Neural progenitor cell (in vitro differentiated cells): Measurements from ENCODE around the gene ATP6V1B1. TPM values are rescaled to one million over a fixed set of nuclear protein-coding genes. Genes with fewer than 3 reads are reported as not detected.
A peak's percentile ranks its signal among the peaks of the same experiment; 100 is the strongest.

ENCODE experiments used
- DNase-seq: peaks from one replicate; pipeline ENCODE4 v3.0.0-alpha.2; 2016; ENCODE audit warnings: low spot score
- H2AFZ ChIP-seq: fragments of 200-600 bp; sonication (generic); replicated peaks from 2 replicates; pipeline ENCODE4 v1.6.1; 2016; ENCODE audit warnings: antibody characterized with exemption
- H3F3A ChIP-seq: fragments of 200-600 bp; sonication (generic); 2 replicates; pipeline ENCODE4 v1.6.1; 2016; ENCODE audit warnings: antibody characterized with exemption, low read depth
- H3K27ac ChIP-seq: fragments of 200-600 bp; sonication (generic); 2 replicates; pipeline ENCODE4 v1.5.1; 2016; ENCODE audit warnings: mild to moderate bottlenecking
- H3K27me3 ChIP-seq: fragments of 200-600 bp; sonication (generic); 2 replicates; pipeline ENCODE4 v1.6.1; 2016; ENCODE audit warnings: mild to moderate bottlenecking, moderate library complexity
- H3K36me3 ChIP-seq: fragments of 200-600 bp; sonication (generic); 2 replicates; pipeline ENCODE4 v1.5.1; 2016
- H3K4me1 ChIP-seq: fragments of 200-600 bp; sonication (generic); 2 replicates; pipeline ENCODE4 v1.6.1; 2016; ENCODE audit warnings: mixed run types
- H3K4me2 ChIP-seq: fragments of 200-600 bp; sonication (generic); 2 replicates; pipeline ENCODE4 v1.6.1; 2016
- H3K4me3 ChIP-seq: fragments of 200-600 bp; sonication (generic); 2 replicates; pipeline ENCODE4 v1.5.1; 2016
- H3K79me2 ChIP-seq: fragments of 200-600 bp; sonication (generic); 2 replicates; pipeline ENCODE4 v1.6.1; 2016; ENCODE audit warnings: low read depth
- H3K9ac ChIP-seq: fragments of 200-600 bp; sonication (generic); 2 replicates; pipeline ENCODE4 v1.6.1; 2016
- H3K9me3 ChIP-seq: fragments of 200-600 bp; sonication (generic); 2 replicates; pipeline ENCODE4 v1.5.1; 2016; ENCODE audit warnings: low read depth
- H4K20me1 ChIP-seq: fragments of 200-600 bp; sonication (generic); 2 replicates; pipeline ENCODE4 v1.6.1; 2016; ENCODE audit warnings: low read depth
- H3K27ac Mint-ChIP-seq: 3 replicates; pipeline ENCODE4 v1.8.0; 2021; ENCODE audit warnings: mixed read lengths
- H3K27me3 Mint-ChIP-seq: 2 replicates; pipeline ENCODE4 v1.8.0; 2022; ENCODE audit warnings: low read depth, mild to moderate bottlenecking, inconsistent platforms, moderate library complexity, mixed read lengths; ENCODE audit not compliant: insufficient read depth
- H3K36me3 Mint-ChIP-seq: 3 replicates; pipeline ENCODE4 v1.8.0; 2021; ENCODE audit warnings: mixed read lengths
- H3K4me1 Mint-ChIP-seq: 3 replicates; pipeline ENCODE4 v1.8.0; 2021; ENCODE audit warnings: mixed read lengths
- H3K4me3 Mint-ChIP-seq: 3 replicates; pipeline ENCODE4 v1.8.0; 2021; ENCODE audit warnings: mild to moderate bottlenecking, moderate library complexity, mixed read lengths
- H3K9me3 Mint-ChIP-seq: 3 replicates; pipeline ENCODE4 v1.8.0; 2020; ENCODE audit warnings: mixed read lengths
- EZH2 ChIP-seq: fragments of 200-600 bp; sonication (generic); IDR thresholded peaks from 2 replicates; pipeline ENCODE4 v1.6.1; 2017; ENCODE audit warnings: antibody characterized with exemption, mild to moderate bottlenecking, moderate library complexity
- EZH2phosphoT487 ChIP-seq: fragments of 200-600 bp; sonication (generic); IDR thresholded peaks from 2 replicates; pipeline ENCODE4 v1.6.1; 2017; ENCODE audit warnings: antibody characterized with exemption
- total RNA-seq: library from RNA; depleted of rRNA; stranded (reverse); fragments of >200 nt; gene quantifications from 2 replicates; pipeline ENCODE4 v1.2.3, GENCODE V29; 2015; ENCODE audit warnings: low replicate concordance
- TF ChIP-seq, protein P1 (sequence below): fragments of 200-600 bp; sonication (generic); IDR thresholded peaks from 2 replicates; pipeline ENCODE4 v1.5.1; 2017; ENCODE audit warnings: antibody characterized with exemption, mild to moderate bottlenecking

Gene ATP6V1B1
- total RNA-seq, 1 donor from 2014 or later = 1.1 TPM

DNA sequence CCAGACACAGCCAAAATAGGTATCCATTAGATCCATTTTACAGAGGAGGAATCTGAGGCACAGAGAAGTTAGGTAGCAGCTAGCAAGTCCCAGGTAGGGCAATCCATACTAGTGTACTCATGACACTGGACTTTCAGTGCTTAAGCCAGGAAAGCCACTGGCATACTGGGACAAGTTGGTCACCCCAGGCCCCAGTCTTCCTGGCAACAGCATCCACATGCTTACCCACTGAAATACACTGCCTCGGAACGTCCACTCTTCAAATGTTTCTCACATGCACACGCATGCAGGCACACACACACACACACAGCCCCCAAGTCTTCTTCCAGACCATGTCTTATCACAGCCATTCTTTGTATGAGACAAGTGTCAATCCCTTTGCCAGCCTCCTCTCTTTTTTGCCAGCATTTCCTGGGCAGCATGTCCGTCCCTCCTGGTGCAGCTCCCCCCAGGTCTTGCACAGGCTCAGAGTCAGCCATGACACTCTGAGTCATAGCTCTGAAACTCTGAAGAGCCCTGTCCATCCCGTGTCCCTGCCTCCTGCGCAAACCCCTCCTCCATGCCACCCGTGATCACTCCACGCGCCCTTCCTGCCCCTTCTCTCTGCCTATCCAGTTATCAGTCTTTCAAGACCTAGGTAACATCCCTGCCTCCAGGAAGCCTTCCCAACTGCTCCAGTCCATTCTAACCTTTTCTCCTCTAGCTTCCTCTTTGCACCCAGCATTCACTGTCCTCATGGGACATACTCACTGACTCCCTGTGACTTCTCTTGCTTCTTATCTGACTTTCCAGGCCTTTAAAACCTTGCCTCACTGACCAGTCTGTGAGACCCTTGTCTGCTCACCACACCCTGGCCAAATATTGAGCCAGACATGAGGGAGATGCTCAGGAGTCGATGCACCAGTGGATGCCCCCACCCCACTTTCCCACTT is 69.8 kb downstream of the ATP6V1B1 start:
- H3K27me3 Mint-ChIP-seq = peaks cover 7% of the 10 kb centered on the region
- Histone ChIP-seq H3K4me3 (no peak overlapping the region), H3K79me2 (no peaks in the 10 kb centered on the region), H3K36me3 (no peaks in the 10 kb centered on the region), H4K20me1 (no peaks in the 10 kb centered on the region), H3F3A (peaks cover 18% of the 10 kb centered on the region), H3K4me2 (no peak overlapping the region), H3K27ac (no peak overlapping the region), H3K9ac (no peak overlapping the region), H3K27me3 (no peaks in the 10 kb centered on the region), H3K4me1 (peaks cover 18% of the 10 kb centered on the region), H3K9me3 (no peaks in the 10 kb centered on the region), H2AFZ (no peak overlapping the region)
- H3K4me1 Mint-ChIP-seq = peaks cover 20% of the 10 kb centered on the region
- no peak overlapping the region for H3K4me3 Mint-ChIP-seq
- H3K27ac Mint-ChIP-seq = peak overlapping the region; percentile 25
- H3K36me3 Mint-ChIP-seq = no peaks in the 10 kb centered on the region
- no peak for DNase-seq
- H3K9me3 Mint-ChIP-seq = no peaks in the 10 kb centered on the region
- TF ChIP-seq EZH2phosphoT487 = no peak
- TF ChIP-seq, protein P1, sequence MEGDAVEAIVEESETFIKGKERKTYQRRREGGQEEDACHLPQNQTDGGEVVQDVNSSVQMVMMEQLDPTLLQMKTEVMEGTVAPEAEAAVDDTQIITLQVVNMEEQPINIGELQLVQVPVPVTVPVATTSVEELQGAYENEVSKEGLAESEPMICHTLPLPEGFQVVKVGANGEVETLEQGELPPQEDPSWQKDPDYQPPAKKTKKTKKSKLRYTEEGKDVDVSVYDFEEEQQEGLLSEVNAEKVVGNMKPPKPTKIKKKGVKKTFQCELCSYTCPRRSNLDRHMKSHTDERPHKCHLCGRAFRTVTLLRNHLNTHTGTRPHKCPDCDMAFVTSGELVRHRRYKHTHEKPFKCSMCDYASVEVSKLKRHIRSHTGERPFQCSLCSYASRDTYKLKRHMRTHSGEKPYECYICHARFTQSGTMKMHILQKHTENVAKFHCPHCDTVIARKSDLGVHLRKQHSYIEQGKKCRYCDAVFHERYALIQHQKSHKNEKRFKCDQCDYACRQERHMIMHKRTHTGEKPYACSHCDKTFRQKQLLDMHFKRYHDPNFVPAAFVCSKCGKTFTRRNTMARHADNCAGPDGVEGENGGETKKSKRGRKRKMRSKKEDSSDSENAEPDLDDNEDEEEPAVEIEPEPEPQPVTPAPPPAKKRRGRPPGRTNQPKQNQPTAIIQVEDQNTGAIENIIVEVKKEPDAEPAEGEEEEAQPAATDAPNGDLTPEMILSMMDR = no peak
- TF ChIP-seq EZH2 = no peak

DNA sequence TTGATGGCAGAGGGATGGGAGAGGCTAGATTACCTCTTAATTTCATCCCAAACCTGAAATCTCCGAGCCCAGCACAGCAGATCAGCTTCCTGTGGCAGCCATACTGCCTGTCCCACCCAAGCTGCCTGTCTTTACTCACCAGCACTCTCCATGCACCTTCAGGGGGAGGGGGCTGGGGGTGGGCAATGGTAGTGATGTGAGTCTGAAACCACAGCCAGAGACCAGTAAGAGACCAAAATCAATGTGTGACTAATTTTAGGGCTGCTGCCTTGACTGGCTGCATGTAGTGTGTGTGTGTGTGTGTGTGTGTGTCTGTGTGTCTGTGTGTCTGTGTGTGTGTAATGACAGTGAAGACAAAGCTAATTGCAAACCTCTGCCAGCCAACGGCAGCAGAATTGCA is 70.6 kb downstream of the ATP6V1B1 start:
- DNase-seq = no peak
- Histone ChIP-seq H3K4me3 (no peak overlapping the region), H3K4me2 (no peak overlapping the region), H3K79me2 (no peaks in the 10 kb centered on the region), H2AFZ (no peak overlapping the region), H3K9ac (no peak overlapping the region), H3K4me1 (peaks cover 13% of the 10 kb centered on the region), H3K36me3 (no peaks in the 10 kb centered on the region), H3K27ac (no peak overlapping the region), H4K20me1 (no peaks in the 10 kb centered on the region), H3K9me3 (no peaks in the 10 kb centered on the region), H3F3A (peaks cover 15% of the 10 kb centered on the region), H3K27me3 (peaks cover 3% of the 10 kb centered on the region)
- TF ChIP-seq, protein P1 = no peak
- TF ChIP-seq EZH2phosphoT487 (no peak), EZH2 (no peak)
- H3K27ac Mint-ChIP-seq = no peak overlapping the region
- no peaks in the 10 kb centered on the region for H3K9me3 Mint-ChIP-seq
- no peak overlapping the region for H3K4me3 Mint-ChIP-seq
- H3K27me3 Mint-ChIP-seq = peaks cover 7% of the 10 kb centered on the region
- peaks cover 14% of the 10 kb centered on the region for H3K4me1 Mint-ChIP-seq
- no peaks in the 10 kb centered on the region for H3K36me3 Mint-ChIP-seq

DNA sequence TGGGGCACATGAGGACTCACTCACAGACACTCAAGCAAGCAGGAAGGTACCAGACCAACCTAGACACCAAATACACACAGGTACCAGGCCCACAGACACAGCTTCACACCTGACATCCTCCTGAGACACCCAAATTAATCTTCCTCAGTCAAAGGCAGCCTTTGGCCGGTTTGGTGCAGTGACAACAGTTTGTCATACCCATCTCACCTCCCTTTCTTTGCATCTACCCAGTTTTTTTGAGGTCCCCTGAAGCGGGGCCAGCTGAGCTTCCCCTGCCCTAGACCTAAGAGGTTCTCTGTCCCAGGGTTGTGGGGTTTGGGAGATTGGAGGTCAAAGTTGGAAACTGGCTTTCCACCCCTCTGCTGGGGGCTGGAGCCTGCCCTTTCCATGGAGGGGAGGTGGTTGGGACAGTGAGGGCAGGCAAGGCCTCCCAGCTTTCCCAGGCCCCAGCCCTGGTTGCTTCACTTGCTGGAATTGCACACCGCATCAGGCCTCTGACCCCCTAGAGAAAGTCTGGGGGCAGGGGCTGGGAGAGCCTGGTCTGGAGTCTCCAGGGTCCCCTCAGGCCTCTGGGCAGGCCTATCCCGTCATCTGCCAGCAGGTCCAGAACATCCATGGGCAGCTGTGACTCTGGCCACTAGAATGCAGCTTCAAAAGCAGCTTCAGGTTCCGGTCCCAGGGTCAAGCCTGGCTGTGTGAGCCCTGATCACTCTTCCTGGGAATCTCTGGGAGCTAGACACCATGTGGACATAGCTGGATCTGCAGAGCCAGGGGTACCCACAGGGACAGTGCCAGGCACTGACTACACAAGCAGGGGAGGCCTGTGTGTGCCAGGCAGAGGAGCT is 71.5 kb downstream of the ATP6V1B1 start:
- H3K79me2 ChIP-seq = no peaks in the 10 kb centered on the region
- H3K27ac ChIP-seq = no peak overlapping the region
- Mint-ChIP-seq H3K9me3 (no peaks in the 10 kb centered on the region), H3K27ac (no peak overlapping the region), H3K27me3 (peaks cover 4% of the 10 kb centered on the region), H3K36me3 (no peaks in the 10 kb centered on the region), H3K4me1 (peaks cover 5% of the 10 kb centered on the region), H3K4me3 (no peak overlapping the region)
- H3F3A ChIP-seq = peaks cover 7% of the 10 kb centered on the region
- H2AFZ ChIP-seq = no peak overlapping the region
- peaks cover 12% of the 10 kb centered on the region for H3K27me3 ChIP-seq
- TF ChIP-seq, protein P1 = no peak
- no peak for TF ChIP-seq EZH2phosphoT487
- TF ChIP-seq EZH2 = no peak
- H3K4me3 ChIP-seq = no peak overlapping the region
- H3K4me2 ChIP-seq = no peak overlapping the region
- no peak overlapping the region for H3K9ac ChIP-seq
- H3K4me1 ChIP-seq = peaks cover 7% of the 10 kb centered on the region
- no peaks in the 10 kb centered on the region for H3K36me3 ChIP-seq
- no peaks in the 10 kb centered on the region for H4K20me1 ChIP-seq
- no peak for DNase-seq
- H3K9me3 ChIP-seq = no peaks in the 10 kb centered on the region
